Measurements from ENCODE around the gene SENP2. TPM values are rescaled to one million over a fixed set of nuclear protein-coding genes. Genes with fewer than 3 reads are reported as not detected.
"Not testable (repeated sequence)": the region's sequence is repeated elsewhere in the genome, so short reads cannot be mapped to it uniquely, and the experiment has no call there.

SENP2 gene
- 31.5 and 34.2 TPM in 2 replicates for total RNA-seq

GRCh38 chr3:185585859-185586685 is at the start of gene SENP2:
TSS of gene SENP2 (plus strand) at chr3:185586295. CDS start at chr3:185586414, 119 bp downstream.
- Mint-ChIP-seq H3K36me3 (ENCODE audit: low read depth) (peaks cover 3% of the 10 kb centered on the region), H3K27me3 (ENCODE audit: low read depth) (no peaks in the 10 kb centered on the region), H3K4me1 (ENCODE audit: low read depth) (peaks cover 17% of the 10 kb centered on the region), H3K27ac (peak within 1 kb of the TSS; percentile 87), H3K4me3 (ENCODE audit: low read depth) (peak within 1 kb of the TSS; percentile 82), H3K9me3 (no peaks in the 10 kb centered on the region)
- peak; percentile 100 for DNase-seq (ENCODE audit: low spot score)
- intact Hi-C loops (cut with micrococcal nuclease), result loop anchor here (1.0 to 10.0 kb wide), 3 partner anchors 87 to 351 kb away; partner anchors contain the start of genes TMEM41A and TRA2B

- Mint-ChIP-seq H3K27me3 (ENCODE audit: low read depth) (peaks cover 4% of the 10 kb centered on the region), H3K9me3 (peaks cover 3% of the 10 kb centered on the region), H3K36me3 (ENCODE audit: low read depth) (no peaks in the 10 kb centered on the region), H3K4me1 (ENCODE audit: low read depth) (peaks cover 9% of the 10 kb centered on the region), H3K27ac (peak overlapping the region; percentile 60), H3K4me3 (ENCODE audit: low read depth) (peak overlapping the region; percentile 11)
- intact Hi-C loops (cut with micrococcal nuclease), result no loop called here
- DNase-seq (ENCODE audit: low spot score), result peak; percentile 24
Measured at GRCh38 chr3:185537369-185537970, 48.6 kb upstream of the SENP2 start.

GRCh38 chr3:185539934-185540333 is 46.2 kb upstream of the SENP2 start:
- no peak for DNase-seq (ENCODE audit: low spot score)
- intact Hi-C loops (cut with micrococcal nuclease), result no loop called here
- H3K27me3 Mint-ChIP-seq (ENCODE audit: low read depth), result peaks cover 4% of the 10 kb centered on the region
- peaks cover 3% of the 10 kb centered on the region for H3K9me3 Mint-ChIP-seq
- H3K36me3 Mint-ChIP-seq (ENCODE audit: low read depth), result no peaks in the 10 kb centered on the region
- no peak overlapping the region for H3K27ac Mint-ChIP-seq
- H3K4me1 Mint-ChIP-seq (ENCODE audit: low read depth), result peaks cover 9% of the 10 kb centered on the region
- H3K4me3 Mint-ChIP-seq (ENCODE audit: low read depth), result no peak overlapping the region

GRCh38 chr3:185540695-185541094 is 45.4 kb upstream of the SENP2 start:
- peaks cover 4% of the 10 kb centered on the region for H3K27me3 Mint-ChIP-seq (ENCODE audit: low read depth)
- no peaks in the 10 kb centered on the region for H3K36me3 Mint-ChIP-seq (ENCODE audit: low read depth)
- no peak overlapping the region for H3K4me3 Mint-ChIP-seq (ENCODE audit: low read depth)
- peaks cover 9% of the 10 kb centered on the region for H3K4me1 Mint-ChIP-seq (ENCODE audit: low read depth)
- H3K9me3 Mint-ChIP-seq, result peaks cover 3% of the 10 kb centered on the region
- intact Hi-C loops (cut with micrococcal nuclease), result no loop called here
- no peak overlapping the region for H3K27ac Mint-ChIP-seq
- DNase-seq (ENCODE audit: low spot score), result no peak

- Mint-ChIP-seq H3K27ac (no peak overlapping the region), H3K36me3 (ENCODE audit: low read depth) (no peaks in the 10 kb centered on the region), H3K4me3 (ENCODE audit: low read depth) (no peak overlapping the region), H3K9me3 (no peaks in the 10 kb centered on the region), H3K4me1 (ENCODE audit: low read depth) (peaks cover 13% of the 10 kb centered on the region), H3K27me3 (ENCODE audit: low read depth) (no peaks in the 10 kb centered on the region)
- no peak for DNase-seq (ENCODE audit: low spot score)
- intact Hi-C loops (cut with micrococcal nuclease), result no loop called here
Measured at GRCh38 chr3:185549122-185549521, 37.0 kb upstream of the SENP2 start.

GRCh38 chr3:185549651-185550111 is 36.4 kb upstream of the SENP2 start:
- DNase-seq (ENCODE audit: low spot score), result no peak
- Mint-ChIP-seq H3K36me3 (ENCODE audit: low read depth) (no peaks in the 10 kb centered on the region), H3K4me1 (ENCODE audit: low read depth) (peaks cover 13% of the 10 kb centered on the region), H3K27me3 (ENCODE audit: low read depth) (no peaks in the 10 kb centered on the region), H3K9me3 (no peaks in the 10 kb centered on the region), H3K4me3 (ENCODE audit: low read depth) (no peak overlapping the region), H3K27ac (no peak overlapping the region)
- intact Hi-C loops (cut with micrococcal nuclease), result loop anchor here (10.0 kb wide), 1 partner anchor 55 kb away; the partner anchor contains the start of gene TMEM41A

GRCh38 chr3:185552358-185552877 is 33.7 kb upstream of the SENP2 start, which contains the start of gene LIPH:
TSS of gene LIPH (minus strand) at chr3:185552588. CDS start at chr3:185552471, 117 bp downstream.
- Mint-ChIP-seq H3K36me3 (ENCODE audit: low read depth) (no peaks in the 10 kb centered on the region), H3K27ac (no peak within 1 kb of the TSS), H3K4me3 (ENCODE audit: low read depth) (no peak within 1 kb of the TSS), H3K9me3 (no peaks in the 10 kb centered on the region), H3K27me3 (ENCODE audit: low read depth) (no peaks in the 10 kb centered on the region), H3K4me1 (ENCODE audit: low read depth) (peaks cover 11% of the 10 kb centered on the region)
- intact Hi-C loops (cut with micrococcal nuclease), result loop anchor here (10.0 kb wide), 1 partner anchor 58 kb away; the partner anchor contains the start of gene TMEM41A
- DNase-seq (ENCODE audit: low spot score), result no peak

GRCh38 chr3:185555101-185555501 is 31.0 kb upstream of the SENP2 start:
- intact Hi-C loops (cut with micrococcal nuclease), result loop anchor here (5.0 to 10.0 kb wide), 2 partner anchors 60 to 203 kb away; partner anchors contain the start of gene TMEM41A
- Mint-ChIP-seq H3K27ac (no peak overlapping the region), H3K27me3 (ENCODE audit: low read depth) (no peaks in the 10 kb centered on the region), H3K9me3 (no peaks in the 10 kb centered on the region), H3K4me1 (ENCODE audit: low read depth) (peaks cover 13% of the 10 kb centered on the region), H3K4me3 (ENCODE audit: low read depth) (no peak overlapping the region), H3K36me3 (ENCODE audit: low read depth) (no peaks in the 10 kb centered on the region)
- no peak for DNase-seq (ENCODE audit: low spot score)

GRCh38 chr3:185555860-185556347 is 30.2 kb upstream of the SENP2 start:
- Mint-ChIP-seq H3K4me1 (ENCODE audit: low read depth) (peaks cover 13% of the 10 kb centered on the region), H3K4me3 (ENCODE audit: low read depth) (no peak overlapping the region), H3K27ac (no peak overlapping the region), H3K27me3 (ENCODE audit: low read depth) (no peaks in the 10 kb centered on the region), H3K9me3 (no peaks in the 10 kb centered on the region), H3K36me3 (ENCODE audit: low read depth) (no peaks in the 10 kb centered on the region)
- intact Hi-C loops (cut with micrococcal nuclease), result loop anchor here (5.0 to 10.0 kb wide), 2 partner anchors 61 to 204 kb away; partner anchors contain the start of gene TMEM41A
- no peak for DNase-seq (ENCODE audit: low spot score)

- H3K4me1 Mint-ChIP-seq (ENCODE audit: low read depth), result peaks cover 13% of the 10 kb centered on the region
- not testable (repeated sequence) for H3K36me3 Mint-ChIP-seq (ENCODE audit: low read depth); H3K27ac Mint-ChIP-seq; DNase-seq (ENCODE audit: low spot score); H3K4me3 Mint-ChIP-seq (ENCODE audit: low read depth); H3K27me3 Mint-ChIP-seq (ENCODE audit: low read depth); H3K9me3 Mint-ChIP-seq
- intact Hi-C loops (cut with micrococcal nuclease), result loop anchor here (5.0 to 10.0 kb wide), 2 partner anchors 62 to 204 kb away; partner anchors contain the start of gene TMEM41A
Measured at GRCh38 chr3:185556640-185557039, 29.5 kb upstream of the SENP2 start.

- Mint-ChIP-seq H3K27me3 (ENCODE audit: low read depth) (no peaks in the 10 kb centered on the region), H3K9me3 (no peaks in the 10 kb centered on the region), H3K27ac (no peak overlapping the region), H3K36me3 (ENCODE audit: low read depth) (no peaks in the 10 kb centered on the region), H3K4me1 (ENCODE audit: low read depth) (peaks cover 5% of the 10 kb centered on the region), H3K4me3 (ENCODE audit: low read depth) (no peak overlapping the region)
- DNase-seq (ENCODE audit: low spot score), result no peak
- intact Hi-C loops (cut with micrococcal nuclease), result loop anchor here (5.0 to 10.0 kb wide), 2 partner anchors 64 to 206 kb away; partner anchors contain the start of gene TMEM41A
Measured at GRCh38 chr3:185558395-185558794, 27.7 kb upstream of the SENP2 start.

GRCh38 chr3:185559706-185560090 is 26.4 kb upstream of the SENP2 start:
- no peaks in the 10 kb centered on the region for H3K27me3 Mint-ChIP-seq (ENCODE audit: low read depth)
- peaks cover 5% of the 10 kb centered on the region for H3K4me1 Mint-ChIP-seq (ENCODE audit: low read depth)
- no peak for DNase-seq (ENCODE audit: low spot score)
- no peaks in the 10 kb centered on the region for H3K9me3 Mint-ChIP-seq
- no peaks in the 10 kb centered on the region for H3K36me3 Mint-ChIP-seq (ENCODE audit: low read depth)
- no peak overlapping the region for H3K27ac Mint-ChIP-seq
- no peak overlapping the region for H3K4me3 Mint-ChIP-seq (ENCODE audit: low read depth)
- intact Hi-C loops (cut with micrococcal nuclease), result loop anchor here (5.0 to 10.0 kb wide), 2 partner anchors 65 to 207 kb away; partner anchors contain the start of gene TMEM41A

Data from activated T-helper 2 cell treated with anti-CD3 and anti-CD28 coated beads, Interferon-gamma antibody, Interleukin-2, Interleukin-4, amounts not matched to agents 10 μg/mL and 5 μg/mL and 100 μg/mL, durations not matched to agents 14 hours and 24 hours and 36 hours (primary cell).